ENCODE results near the gene PTPRG. TPM values are rescaled to one million over a fixed set of nuclear protein-coding genes. Genes with fewer than 3 reads are reported as not detected.

PTPRG gene
- total and polyA plus RNA-seq, 2 experiments from 2014 or later = 11.5 to 39.6 TPM

DNA sequence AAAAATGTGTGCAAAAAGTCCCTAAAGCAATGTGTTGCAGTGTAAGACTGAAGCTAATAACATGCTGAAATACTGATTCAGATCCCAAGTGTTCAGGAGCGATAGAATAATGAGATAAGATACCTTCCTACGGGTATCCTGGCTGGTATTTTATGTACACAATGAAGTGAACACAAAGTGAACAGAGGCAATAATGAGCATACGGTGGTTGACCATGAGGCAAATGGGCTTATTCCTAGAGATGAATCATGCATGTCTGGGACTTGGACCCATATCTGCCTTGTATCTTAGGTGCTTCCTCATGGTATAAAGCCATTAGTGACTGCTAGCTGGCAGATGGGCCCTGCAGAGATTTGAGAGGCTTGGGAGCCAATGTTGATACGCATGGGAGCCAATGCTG lies 21.5 kb downstream of the PTPRG start:
- DNase-seq = no peak
- in situ Hi-C loops (cut with MboI) = no loop called here
- no peaks in the 10 kb centered on the region for H3F3A ChIP-seq (ENCODE audit: insufficient read depth)
- H3K9ac ChIP-seq = no peak overlapping the region
- H4K20me1 ChIP-seq (ENCODE audit: insufficient read depth) = no peaks in the 10 kb centered on the region
- no peaks in the 10 kb centered on the region for H3K4me1 ChIP-seq (ENCODE audit: insufficient read depth)
- H3K4me3 ChIP-seq = no peak overlapping the region
- no peak overlapping the region for H2AFZ ChIP-seq
- H3K27ac ChIP-seq = no peak overlapping the region
- H3K9me3 ChIP-seq (ENCODE audit: low read depth) = no peaks in the 10 kb centered on the region
- no peaks in the 10 kb centered on the region for H3K9me2 ChIP-seq (ENCODE audit: insufficient read depth)
- H3K27me3 ChIP-seq (replicated peaks; ENCODE audit: insufficient read depth) = no peaks in the 10 kb centered on the region
- WGBS, 2 experiments (ENCODE audit: low coverage in 1 of 2, low lambda C conversion rate in 2 of 2, missing lambda C conversion rate in 2 of 2) = 98 to 99% methylated on average over 4 of the region's 4 CpGs
- H3K4me2 ChIP-seq (ENCODE audit: unreplicated experiment) = no peak overlapping the region
- peaks cover 97% of the 10 kb centered on the region for H3K79me2 ChIP-seq (ENCODE audit: insufficient read depth)
- no peaks in the 10 kb centered on the region for H3K36me3 ChIP-seq (ENCODE audit: low read depth)
- TF ChIP-seq EZH2phosphoT487 (IDR thresholded peaks at IDR 0.05; ENCODE audit: insufficient read depth, low read depth) = no peak
- no peak for TF ChIP-seq EZH2 (IDR thresholded peaks at IDR 0.05; ENCODE audit: insufficient read depth, poor library complexity, severe bottlenecking)

DNA sequence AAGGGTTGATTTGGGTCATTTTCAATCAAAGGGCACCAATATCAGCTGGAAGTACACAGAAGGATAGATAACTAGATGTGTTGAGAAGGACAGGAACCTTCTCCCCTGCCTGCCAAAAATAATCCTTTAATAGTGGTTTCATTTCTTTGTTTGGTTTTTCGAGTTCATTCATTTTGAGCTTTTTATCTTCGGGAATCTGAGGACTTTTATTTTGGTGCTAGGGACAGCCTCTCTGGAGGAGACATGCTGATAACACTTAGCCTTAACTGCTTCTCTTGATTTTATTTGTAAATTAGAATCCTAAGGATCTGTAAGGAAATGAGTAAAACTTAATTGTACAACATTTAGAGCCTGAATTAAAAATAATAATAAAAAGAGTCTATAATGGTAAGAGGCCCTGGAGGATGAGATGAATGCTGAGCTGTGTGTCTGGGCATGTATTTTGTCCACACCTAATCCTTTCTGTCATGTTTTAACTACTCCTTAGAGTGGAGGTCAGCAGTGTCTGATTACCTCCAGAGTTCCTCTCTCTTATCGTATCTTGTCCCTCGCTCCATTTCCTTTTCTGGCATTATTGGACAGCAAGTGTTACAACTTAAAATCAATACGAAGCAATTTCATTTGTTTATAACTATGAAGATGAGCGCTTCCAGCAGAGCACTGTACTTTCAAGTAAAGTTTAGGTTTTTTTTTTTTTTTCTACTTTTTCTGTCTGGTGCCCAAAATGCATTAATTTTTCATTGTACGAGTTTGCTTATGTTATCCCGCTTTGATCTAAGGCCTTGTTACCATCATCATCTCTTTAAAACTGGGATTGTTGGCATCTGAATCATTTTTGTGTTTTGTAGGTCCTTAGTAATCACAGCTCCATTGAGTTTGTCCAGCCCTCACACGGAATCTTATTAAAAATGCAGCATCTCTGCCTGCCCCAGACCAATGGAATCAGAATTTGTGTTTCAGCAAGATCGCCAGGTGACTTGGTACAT lies 22.8 kb downstream of the PTPRG start:
- Histone ChIP-seq H3F3A (ENCODE audit: insufficient read depth) (no peaks in the 10 kb centered on the region), H3K79me2 (ENCODE audit: insufficient read depth) (peaks cover 100% of the 10 kb centered on the region), H4K20me1 (ENCODE audit: insufficient read depth) (no peaks in the 10 kb centered on the region), H3K9me2 (ENCODE audit: insufficient read depth) (no peaks in the 10 kb centered on the region), H3K4me3 (no peak overlapping the region), H3K27me3 (replicated peaks; ENCODE audit: insufficient read depth) (no peaks in the 10 kb centered on the region), H3K9me3 (ENCODE audit: low read depth) (no peaks in the 10 kb centered on the region), H3K27ac (no peak overlapping the region), H3K4me1 (ENCODE audit: insufficient read depth) (no peaks in the 10 kb centered on the region), H3K9ac (no peak overlapping the region), H2AFZ (no peak overlapping the region), H3K4me2 (ENCODE audit: unreplicated experiment) (no peak overlapping the region), H3K36me3 (ENCODE audit: low read depth) (no peaks in the 10 kb centered on the region)
- in situ Hi-C loops (cut with MboI) = no loop called here
- TF ChIP-seq EZH2 (IDR thresholded peaks at IDR 0.05; ENCODE audit: insufficient read depth, poor library complexity, severe bottlenecking) = no peak
- TF ChIP-seq EZH2phosphoT487 (IDR thresholded peaks at IDR 0.05; ENCODE audit: insufficient read depth, low read depth) = no peak
- DNase-seq = no peak
- 88 to 89% methylated on average over 10 of the region's 10 CpGs for WGBS, 2 experiments (ENCODE audit: low coverage in 1 of 2, low lambda C conversion rate in 2 of 2, missing lambda C conversion rate in 2 of 2)

DNA sequence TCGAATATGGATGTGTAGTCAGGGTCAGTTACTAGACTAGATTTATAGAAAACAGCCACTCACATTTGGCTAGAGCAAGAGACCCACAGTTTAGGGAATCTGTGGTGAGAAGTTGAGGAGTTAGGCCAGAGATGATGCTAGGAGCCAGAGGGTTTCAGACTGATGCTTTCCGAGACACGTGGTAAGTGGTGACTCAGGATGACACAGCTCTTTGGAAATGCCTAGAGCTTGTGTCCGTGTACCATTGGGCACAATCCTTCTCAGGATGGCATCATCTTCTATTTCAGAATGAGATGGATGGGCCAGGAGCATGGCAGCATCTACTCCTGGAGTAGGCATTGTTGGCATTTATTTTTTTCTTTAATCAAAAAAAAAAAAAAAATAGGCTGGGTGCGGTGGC lies 28.5 kb downstream of the PTPRG start:
- Histone ChIP-seq H3K4me1 (ENCODE audit: insufficient read depth) (peaks cover 5% of the 10 kb centered on the region; the same call in 1 of the 2 replicates), H3K27ac (peak overlapping the region; percentile 38; the same call in 1 of the 2 replicates), H3K27me3 (replicated peaks; ENCODE audit: insufficient read depth) (no peaks in the 10 kb centered on the region), H3K9me2 (ENCODE audit: insufficient read depth) (no peaks in the 10 kb centered on the region), H3K4me2 (ENCODE audit: unreplicated experiment) (no peak overlapping the region), H3K36me3 (ENCODE audit: low read depth) (no peaks in the 10 kb centered on the region), H2AFZ (no peak overlapping the region), H3K9me3 (ENCODE audit: low read depth) (no peaks in the 10 kb centered on the region), H3F3A (ENCODE audit: insufficient read depth) (no peaks in the 10 kb centered on the region), H3K79me2 (ENCODE audit: insufficient read depth) (peaks cover 82% of the 10 kb centered on the region), H3K9ac (no peak overlapping the region), H3K4me3 (no peak overlapping the region), H4K20me1 (ENCODE audit: insufficient read depth) (no peaks in the 10 kb centered on the region; the same call in 1 of the 2 replicates)
- DNase-seq = peak; percentile 86
- WGBS, 2 experiments (ENCODE audit: low coverage in 1 of 2, low lambda C conversion rate in 2 of 2, missing lambda C conversion rate in 2 of 2) = 40 to 42% methylated on average over 5 of the region's 5 CpGs
- in situ Hi-C loops (cut with MboI) = no loop called here
- TF ChIP-seq EZH2 (IDR thresholded peaks at IDR 0.05; ENCODE audit: insufficient read depth, poor library complexity, severe bottlenecking) (no peak), EZH2phosphoT487 (IDR thresholded peaks at IDR 0.05; ENCODE audit: insufficient read depth, low read depth) (no peak)

DNA sequence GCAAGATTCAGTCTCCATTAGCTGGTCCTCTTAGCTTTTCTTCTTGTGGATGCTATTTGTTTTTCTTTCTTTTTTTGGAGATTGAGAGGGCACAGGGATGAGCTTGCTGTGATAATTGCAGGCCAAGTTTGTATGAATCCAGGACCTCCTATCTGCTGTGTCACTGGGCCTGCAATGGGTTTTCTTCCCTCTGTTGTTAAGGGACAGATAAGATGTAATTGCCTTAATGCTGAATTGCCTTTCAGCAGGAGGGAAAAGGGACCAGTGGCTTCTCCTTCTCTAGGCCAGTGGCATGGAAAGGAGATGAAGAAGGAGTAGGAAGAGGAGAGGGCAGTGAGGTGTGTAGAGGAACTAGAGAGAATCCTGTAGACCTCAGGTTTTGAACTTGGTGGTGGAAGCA lies 29.9 kb downstream of the PTPRG start:
- in situ Hi-C loops (cut with MboI) = no loop called here
- Histone ChIP-seq H4K20me1 (ENCODE audit: insufficient read depth) (no peaks in the 10 kb centered on the region; the same call in 1 of the 2 replicates), H3K79me2 (ENCODE audit: insufficient read depth) (peaks cover 80% of the 10 kb centered on the region)

More for the DNA sequence above, 29.9 kb downstream of the PTPRG start:
- H3K9me2 ChIP-seq (ENCODE audit: insufficient read depth) = no peaks in the 10 kb centered on the region
- no peak overlapping the region for H2AFZ ChIP-seq
- H3K36me3 ChIP-seq (ENCODE audit: low read depth) = no peaks in the 10 kb centered on the region
- H3K9me3 ChIP-seq (ENCODE audit: low read depth) = no peaks in the 10 kb centered on the region
- H3K4me3 ChIP-seq = no peak overlapping the region
- no peak for DNase-seq
- H3K4me2 ChIP-seq (ENCODE audit: unreplicated experiment) = no peak overlapping the region
- H3K27me3 ChIP-seq (replicated peaks; ENCODE audit: insufficient read depth) = no peaks in the 10 kb centered on the region
- H3K27ac ChIP-seq = no peak overlapping the region
- TF ChIP-seq EZH2phosphoT487 (IDR thresholded peaks at IDR 0.05; ENCODE audit: insufficient read depth, low read depth) (no peak), EZH2 (IDR thresholded peaks at IDR 0.05; ENCODE audit: insufficient read depth, poor library complexity, severe bottlenecking) (no peak)
- peaks cover 20% of the 10 kb centered on the region for H3K4me1 ChIP-seq (ENCODE audit: insufficient read depth)
- H3F3A ChIP-seq (ENCODE audit: insufficient read depth) = no peaks in the 10 kb centered on the region
- H3K9ac ChIP-seq = no peak overlapping the region

Measured in GM23248 (cell line).